ENCODE data around the gene ZNF746.

DNA sequence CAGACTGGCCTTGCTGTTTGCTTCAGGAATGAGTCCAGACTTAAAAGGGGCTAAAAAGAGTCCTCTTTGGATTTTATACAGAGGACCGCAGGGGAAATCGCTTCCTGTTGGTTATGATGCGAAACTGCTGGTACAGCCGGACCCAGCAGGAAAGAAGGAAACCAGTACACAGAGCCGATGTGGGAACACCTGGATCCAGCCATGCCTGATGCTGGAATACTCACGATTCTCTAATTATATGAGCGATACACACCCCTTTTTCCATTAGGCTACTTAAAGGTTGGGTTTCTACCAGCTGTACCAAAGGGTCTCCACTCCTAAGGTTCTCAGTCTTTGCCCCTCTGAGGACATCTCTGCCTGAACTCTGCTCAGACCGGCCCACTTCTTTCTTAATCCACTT is 64.5 kb downstream of the ZNF746 start:
- TF ChIP-seq ZNF217 (IDR thresholded peaks at IDR 0.05) (no peak), YY1 (IDR thresholded peaks at IDR 0.05; ENCODE audit: low read depth, low read length) (no peak)
